ENCODE results near the gene TPM2.

TPM2 gene

DNA sequence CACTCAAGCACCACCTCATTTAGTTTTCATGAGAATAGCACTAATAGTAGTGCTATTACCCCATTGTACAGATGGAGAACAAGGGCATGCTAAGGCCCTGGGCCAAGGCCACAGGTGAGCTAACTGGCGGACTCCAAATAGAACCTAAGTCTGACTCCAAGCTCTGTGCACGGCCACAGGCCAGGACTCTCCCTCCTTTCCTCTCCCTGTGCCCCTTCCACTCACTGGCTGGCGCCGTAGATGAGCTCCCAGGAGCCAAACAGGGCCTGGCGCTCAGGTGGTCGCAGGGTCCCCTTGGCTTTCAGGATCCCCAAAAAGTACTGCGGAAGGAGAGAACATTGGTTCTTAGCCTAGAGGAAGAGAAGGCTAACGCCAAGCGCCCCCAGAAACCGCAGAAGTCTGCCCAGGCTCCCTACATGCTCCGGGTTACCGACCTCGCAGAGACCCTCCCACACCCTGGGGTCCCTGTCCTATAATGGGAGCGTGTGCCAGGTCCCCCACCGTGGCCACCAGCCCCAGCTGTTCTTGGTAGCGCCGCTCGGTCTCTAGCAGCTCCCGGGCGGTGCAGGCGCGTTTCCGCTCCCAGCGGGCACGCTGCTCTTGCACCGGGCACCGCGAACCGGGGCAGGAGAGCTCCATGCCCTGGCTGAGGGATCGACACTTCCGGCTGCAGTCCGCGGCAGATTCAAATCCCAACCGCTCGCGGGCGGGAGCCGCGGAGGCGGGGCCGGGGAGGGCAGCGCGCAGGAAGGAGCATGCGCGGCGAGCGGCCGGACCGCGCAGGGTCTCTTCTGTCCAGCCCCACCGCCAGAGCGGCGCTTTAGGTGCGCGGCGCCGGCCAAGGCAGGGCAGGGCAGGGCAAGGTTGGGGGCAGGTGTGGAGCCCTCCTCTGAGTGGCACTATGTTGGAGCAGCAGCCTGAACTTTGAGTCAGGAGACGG is 24.9 kb downstream of the TPM2 start, which contains the start of gene ARHGEF39:
ARHGEF39 (minus strand) TSS at position 665 of the 940 bp plus-strand sequence; CDS start at position 639, 26 bp downstream.
- ATAC-seq: peak; percentile 87
- TF ChIP-seq, protein P1, sequence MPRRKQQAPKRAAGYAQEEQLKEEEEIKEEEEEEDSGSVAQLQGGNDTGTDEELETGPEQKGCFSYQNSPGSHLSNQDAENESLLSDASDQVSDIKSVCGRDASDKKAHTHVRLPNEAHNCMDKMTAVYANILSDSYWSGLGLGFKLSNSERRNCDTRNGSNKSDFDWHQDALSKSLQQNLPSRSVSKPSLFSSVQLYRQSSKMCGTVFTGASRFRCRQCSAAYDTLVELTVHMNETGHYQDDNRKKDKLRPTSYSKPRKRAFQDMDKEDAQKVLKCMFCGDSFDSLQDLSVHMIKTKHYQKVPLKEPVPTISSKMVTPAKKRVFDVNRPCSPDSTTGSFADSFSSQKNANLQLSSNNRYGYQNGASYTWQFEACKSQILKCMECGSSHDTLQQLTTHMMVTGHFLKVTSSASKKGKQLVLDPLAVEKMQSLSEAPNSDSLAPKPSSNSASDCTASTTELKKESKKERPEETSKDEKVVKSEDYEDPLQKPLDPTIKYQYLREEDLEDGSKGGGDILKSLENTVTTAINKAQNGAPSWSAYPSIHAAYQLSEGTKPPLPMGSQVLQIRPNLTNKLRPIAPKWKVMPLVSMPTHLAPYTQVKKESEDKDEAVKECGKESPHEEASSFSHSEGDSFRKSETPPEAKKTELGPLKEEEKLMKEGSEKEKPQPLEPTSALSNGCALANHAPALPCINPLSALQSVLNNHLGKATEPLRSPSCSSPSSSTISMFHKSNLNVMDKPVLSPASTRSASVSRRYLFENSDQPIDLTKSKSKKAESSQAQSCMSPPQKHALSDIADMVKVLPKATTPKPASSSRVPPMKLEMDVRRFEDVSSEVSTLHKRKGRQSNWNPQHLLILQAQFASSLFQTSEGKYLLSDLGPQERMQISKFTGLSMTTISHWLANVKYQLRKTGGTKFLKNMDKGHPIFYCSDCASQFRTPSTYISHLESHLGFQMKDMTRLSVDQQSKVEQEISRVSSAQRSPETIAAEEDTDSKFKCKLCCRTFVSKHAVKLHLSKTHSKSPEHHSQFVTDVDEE (CRISPR knock-in tag; IDR thresholded peaks at IDR 0.05): no peak
- TF ChIP-seq ZFP3 (CRISPR knock-in tag; IDR thresholded peaks at IDR 0.05): 0 out of 2 replicates have a peak, but pooled peaks have one; percentile 31

DNA sequence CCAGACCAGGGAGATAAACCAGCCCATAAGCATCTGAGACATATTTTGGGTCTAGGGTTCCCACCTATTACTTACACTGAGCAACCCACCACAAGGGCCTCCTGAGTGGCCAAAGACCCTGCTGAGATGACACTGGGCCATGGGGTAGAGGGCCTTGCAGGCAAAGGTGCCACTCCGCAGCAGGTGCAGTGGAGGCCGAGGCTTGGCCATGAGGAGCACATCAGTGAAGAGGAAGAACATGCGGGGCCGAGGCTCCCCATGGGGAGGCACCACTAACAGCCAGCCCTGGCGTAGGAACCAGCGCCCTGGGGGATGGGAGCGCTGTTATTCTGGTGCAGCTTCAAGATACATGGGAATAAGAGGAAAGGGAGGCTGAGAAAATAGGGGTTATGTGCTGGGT is 27.3 kb downstream of the TPM2 start:
- ATAC-seq: no peak
- TF ChIP-seq ARNTL (CRISPR knock-in tag; IDR thresholded peaks at IDR 0.05; ENCODE audit: borderline replicate concordance, low read depth) (no peak), SNAI2 (CRISPR knock-in tag; IDR thresholded peaks at IDR 0.05) (no peak), CSDC2 (CRISPR knock-in tag; IDR thresholded peaks at IDR 0.05) (no peak), ZC3H10 (CRISPR knock-in tag; IDR thresholded peaks at IDR 0.05) (no peak), GLIS3 (CRISPR knock-in tag; IDR thresholded peaks at IDR 0.05) (no peak), ZNF8 (CRISPR knock-in tag; IDR thresholded peaks at IDR 0.05) (no peak), OSR1 (CRISPR knock-in tag; IDR thresholded peaks at IDR 0.05) (no peak), ESRRG (CRISPR knock-in tag; IDR thresholded peaks at IDR 0.05) (no peak), BACH2 (CRISPR knock-in tag; IDR thresholded peaks at IDR 0.05; ENCODE audit: borderline replicate concordance) (no peak), TCF4 (CRISPR knock-in tag; IDR thresholded peaks at IDR 0.05; ENCODE audit: borderline replicate concordance) (no peak)
- TF ChIP-seq, protein P2, sequence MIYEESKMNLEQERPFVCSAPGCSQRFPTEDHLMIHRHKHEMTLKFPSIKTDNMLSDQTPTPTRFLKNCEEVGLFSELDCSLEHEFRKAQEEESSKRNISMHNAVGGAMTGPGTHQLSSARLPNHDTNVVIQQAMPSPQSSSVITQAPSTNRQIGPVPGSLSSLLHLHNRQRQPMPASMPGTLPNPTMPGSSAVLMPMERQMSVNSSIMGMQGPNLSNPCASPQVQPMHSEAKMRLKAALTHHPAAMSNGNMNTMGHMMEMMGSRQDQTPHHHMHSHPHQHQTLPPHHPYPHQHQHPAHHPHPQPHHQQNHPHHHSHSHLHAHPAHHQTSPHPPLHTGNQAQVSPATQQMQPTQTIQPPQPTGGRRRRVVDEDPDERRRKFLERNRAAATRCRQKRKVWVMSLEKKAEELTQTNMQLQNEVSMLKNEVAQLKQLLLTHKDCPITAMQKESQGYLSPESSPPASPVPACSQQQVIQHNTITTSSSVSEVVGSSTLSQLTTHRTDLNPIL (CRISPR knock-in tag; IDR thresholded peaks at IDR 0.05; ENCODE audit: low read depth): no peak
- TF ChIP-seq, protein P3, sequence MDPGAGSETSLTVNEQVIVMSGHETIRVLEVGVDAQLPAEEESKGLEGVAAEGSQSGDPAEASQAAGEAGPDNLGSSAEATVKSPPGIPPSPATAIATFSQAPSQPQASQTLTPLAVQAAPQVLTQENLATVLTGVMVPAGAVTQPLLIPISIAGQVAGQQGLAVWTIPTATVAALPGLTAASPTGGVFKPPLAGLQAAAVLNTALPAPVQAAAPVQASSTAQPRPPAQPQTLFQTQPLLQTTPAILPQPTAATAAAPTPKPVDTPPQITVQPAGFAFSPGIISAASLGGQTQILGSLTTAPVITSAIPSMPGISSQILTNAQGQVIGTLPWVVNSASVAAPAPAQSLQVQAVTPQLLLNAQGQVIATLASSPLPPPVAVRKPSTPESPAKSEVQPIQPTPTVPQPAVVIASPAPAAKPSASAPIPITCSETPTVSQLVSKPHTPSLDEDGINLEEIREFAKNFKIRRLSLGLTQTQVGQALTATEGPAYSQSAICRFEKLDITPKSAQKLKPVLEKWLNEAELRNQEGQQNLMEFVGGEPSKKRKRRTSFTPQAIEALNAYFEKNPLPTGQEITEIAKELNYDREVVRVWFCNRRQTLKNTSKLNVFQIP (CRISPR knock-in tag; IDR thresholded peaks at IDR 0.05; ENCODE audit: borderline replicate concordance, low read depth): no peak
- TF ChIP-seq, protein P1 (CRISPR knock-in tag; IDR thresholded peaks at IDR 0.05): no peak
- TF ChIP-seq, protein P4, sequence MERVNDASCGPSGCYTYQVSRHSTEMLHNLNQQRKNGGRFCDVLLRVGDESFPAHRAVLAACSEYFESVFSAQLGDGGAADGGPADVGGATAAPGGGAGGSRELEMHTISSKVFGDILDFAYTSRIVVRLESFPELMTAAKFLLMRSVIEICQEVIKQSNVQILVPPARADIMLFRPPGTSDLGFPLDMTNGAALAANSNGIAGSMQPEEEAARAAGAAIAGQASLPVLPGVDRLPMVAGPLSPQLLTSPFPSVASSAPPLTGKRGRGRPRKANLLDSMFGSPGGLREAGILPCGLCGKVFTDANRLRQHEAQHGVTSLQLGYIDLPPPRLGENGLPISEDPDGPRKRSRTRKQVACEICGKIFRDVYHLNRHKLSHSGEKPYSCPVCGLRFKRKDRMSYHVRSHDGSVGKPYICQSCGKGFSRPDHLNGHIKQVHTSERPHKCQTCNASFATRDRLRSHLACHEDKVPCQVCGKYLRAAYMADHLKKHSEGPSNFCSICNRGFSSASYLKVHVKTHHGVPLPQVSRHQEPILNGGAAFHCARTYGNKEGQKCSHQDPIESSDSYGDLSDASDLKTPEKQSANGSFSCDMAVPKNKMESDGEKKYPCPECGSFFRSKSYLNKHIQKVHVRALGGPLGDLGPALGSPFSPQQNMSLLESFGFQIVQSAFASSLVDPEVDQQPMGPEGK (CRISPR knock-in tag; IDR thresholded peaks at IDR 0.05; ENCODE audit: borderline replicate concordance): no peak

DNA sequence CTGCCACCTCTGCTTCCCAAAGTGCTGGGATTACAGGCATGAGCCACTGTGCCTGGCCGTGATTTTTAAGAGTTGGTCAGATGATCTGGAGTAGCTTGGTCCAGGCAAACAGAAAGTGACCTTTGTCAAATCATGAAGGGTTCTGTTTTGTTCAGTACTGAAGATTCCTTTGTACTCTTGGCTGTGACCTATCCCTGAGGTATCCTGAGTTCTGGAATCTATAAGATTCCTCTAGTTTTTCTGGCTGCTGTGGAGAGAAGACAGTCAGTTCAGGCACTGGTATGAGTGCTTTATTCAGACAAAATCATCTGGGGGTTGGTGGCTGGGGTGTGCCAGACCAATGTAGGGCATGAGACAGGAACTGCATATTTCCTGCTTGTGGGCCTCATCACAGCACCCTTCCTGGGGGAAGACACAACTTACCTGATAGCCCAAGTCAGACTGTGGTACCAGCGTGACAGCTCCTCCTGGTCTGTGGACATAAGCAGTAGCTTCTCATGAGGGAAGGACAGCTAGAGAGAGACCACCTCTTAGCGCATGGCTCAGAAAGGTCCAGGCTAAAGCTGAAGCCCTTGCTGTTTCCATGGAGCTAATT is 27.9 kb downstream of the TPM2 start:
- TF ChIP-seq, protein P2 (CRISPR knock-in tag; IDR thresholded peaks at IDR 0.05; ENCODE audit: low read depth): no peak
- TF ChIP-seq ZNF565 (CRISPR knock-in tag; conservative IDR thresholded peaks at IDR 0.05; ENCODE audit: low read depth) (no peak), ZFP3 (CRISPR knock-in tag; IDR thresholded peaks at IDR 0.05) (no peak), RARB (CRISPR knock-in tag; IDR thresholded peaks at IDR 0.05) (no peak), ZC3H10 (CRISPR knock-in tag; IDR thresholded peaks at IDR 0.05) (no peak), ESRRG (CRISPR knock-in tag; IDR thresholded peaks at IDR 0.05) (no peak), PPARA (CRISPR knock-in tag; IDR thresholded peaks at IDR 0.05; ENCODE audit: borderline replicate concordance) (no peak), SNAI2 (CRISPR knock-in tag; IDR thresholded peaks at IDR 0.05) (no peak), GLIS3 (CRISPR knock-in tag; IDR thresholded peaks at IDR 0.05) (no peak), OSR1 (CRISPR knock-in tag; IDR thresholded peaks at IDR 0.05) (no peak)
- ATAC-seq: no peak
